Keratinocyte (primary cell): ENCODE measurements around the gene PPARD. TPM values are rescaled to one million over a fixed set of nuclear protein-coding genes. Genes with fewer than 3 reads are reported as not detected.

ENCODE experiments used
- DNase-seq: peaks from one replicate; pipeline ENCODE4 v3.0.0-alpha.2; 2011; ENCODE audit warnings: low read depth, missing footprints, low spot score
- FAIRE-seq: peaks from 2 replicates; lab custom pipeline; 2011; peaks lifted over from hg19 to GRCh38; lab: Jason Lieb, UNC
- H2AFZ ChIP-seq: 2 replicates; pipeline ENCODE4 v1.6.0; 2012; ENCODE audit warnings: low read length, control low read depth, inconsistent platforms; ENCODE audit not compliant: control insufficient read depth
- H3K27ac ChIP-seq: 2 replicates; pipeline ENCODE4 v1.5.1; 2011; ENCODE audit warnings: low read length; ENCODE audit not compliant: control insufficient read depth, insufficient read depth
- H3K27me3 ChIP-seq: 3 replicates; pipeline ENCODE4 v1.6.0; 2011; ENCODE audit warnings: low read length; ENCODE audit not compliant: control insufficient read depth, insufficient read depth; ENCODE audit errors: extremely low read depth
- H3K36me3 ChIP-seq, 2 experiments: 2 replicates in 1 of 2; 3 replicates in 1 of 2; pipeline ENCODE4 v1.5.1; 2011; ENCODE audit warnings: low read length in 2 of 2, mild to moderate bottlenecking in 1 of 2; ENCODE audit not compliant: control insufficient read depth in 2 of 2, insufficient read depth in 2 of 2; ENCODE audit errors: extremely low read depth in 1 of 2
- H3K4me1 ChIP-seq: 3 replicates; pipeline ENCODE4 v1.5.1; 2011; ENCODE audit warnings: low read length; ENCODE audit not compliant: control insufficient read depth, insufficient read depth; ENCODE audit errors: extremely low read depth
- H3K4me2 ChIP-seq: 3 replicates; pipeline ENCODE4 v1.6.0; 2011; ENCODE audit warnings: low read depth, low read length; ENCODE audit not compliant: control insufficient read depth, insufficient read depth; ENCODE audit errors: extremely low read depth
- H3K4me3 ChIP-seq, 3 experiments: fragments of 200-600 bp in 1 of 3; sonication (generic) in 1 of 3; 2 replicates in 2 of 3; 3 replicates in 1 of 3; pipeline ENCODE4 v1.5.1; 2011 to 2016; ENCODE audit warnings: low read length in 3 of 3, mild to moderate bottlenecking in 3 of 3, control low read depth in 2 of 3, inconsistent platforms in 1 of 3, low read depth in 1 of 3, mixed read lengths in 1 of 3, mixed run types in 1 of 3, moderate library complexity in 1 of 3; ENCODE audit not compliant: control insufficient read depth in 2 of 3, insufficient read depth in 2 of 3; ENCODE audit errors: extremely low read depth in 1 of 3
- H3K79me2 ChIP-seq: 2 replicates; pipeline ENCODE4 v1.6.0; 2012; ENCODE audit warnings: low read length; ENCODE audit not compliant: control insufficient read depth, insufficient read depth
- H3K9ac ChIP-seq: 3 replicates; pipeline ENCODE4 v1.6.0; 2011; ENCODE audit warnings: low read length; ENCODE audit not compliant: control insufficient read depth, insufficient read depth; ENCODE audit errors: extremely low read depth
- H3K9me1 ChIP-seq: 3 replicates; pipeline ENCODE4 v1.6.0; 2011; ENCODE audit warnings: low read length; ENCODE audit not compliant: control insufficient read depth, insufficient read depth; ENCODE audit errors: extremely low read depth
- H3K9me3 ChIP-seq: 2 replicates; pipeline ENCODE4 v1.5.1; 2012; ENCODE audit warnings: low read depth, low read length; ENCODE audit not compliant: control insufficient read depth
- H4K20me1 ChIP-seq: 3 replicates; pipeline ENCODE4 v1.6.0; 2011; ENCODE audit warnings: low read length; ENCODE audit not compliant: control insufficient read depth, insufficient read depth; ENCODE audit errors: extremely low read depth
- EZH2 ChIP-seq: IDR thresholded peaks from one replicate; pipeline ENCODE4 v1.6.1; 2012; ENCODE audit warnings: inconsistent platforms, mild to moderate bottlenecking, low read length, moderate library complexity
- dilution Hi-C: fragments of 300-500 bp; cut with MboI; formaldehyde crosslinking; loops from one replicate; pipeline ENCODE4 v1.7.0; 2020; ENCODE audit warnings: low sequenced_read_pairs; ENCODE audit not compliant: extremely low pct_ligation_motif_present
- polyA plus RNA-seq, 5 experiments: library from polyadenylated mRNA; depleted of rRNA in 3 of 5; stranded (reverse) in 3 of 5; stranded (forward) in 1 of 5; unstranded in 1 of 5; fragments of >200 nt; gene quantifications; 1 replicate in 1 of 5; 2 replicates in 3 of 5; 3 replicates in 1 of 5; pipeline versions ENCODE4 v1.2.1 to v1.2.3, GENCODE V29; 2011 to 2012; ENCODE audit warnings: missing spikeins in 2 of 5, low read depth in 1 of 5, low replicate concordance in 1 of 5
- TF ChIP-seq, protein P1 (sequence below), 3 experiments: IDR thresholded peaks in 1 of 3; conservative IDR thresholded peaks in 1 of 3; optimal IDR thresholded peaks in 1 of 3; 2 replicates in 2 of 3; 3 replicates in 1 of 3; pipeline versions ENCODE3 to v1.5.1; 2011; ENCODE audit warnings: low read length in 3 of 3, mild to moderate bottlenecking in 3 of 3, moderate library complexity in 2 of 3, control low read depth in 1 of 3, inconsistent platforms in 1 of 3; ENCODE audit not compliant: insufficient read depth in 2 of 3; ENCODE audit errors: extremely low read depth in 1 of 3

The PPARD gene
- polyA plus RNA-seq, 1 donor (not counting 4 experiments of a cell fraction or from before 2014, with no cell fraction given) = 15.1 TPM

DNA sequence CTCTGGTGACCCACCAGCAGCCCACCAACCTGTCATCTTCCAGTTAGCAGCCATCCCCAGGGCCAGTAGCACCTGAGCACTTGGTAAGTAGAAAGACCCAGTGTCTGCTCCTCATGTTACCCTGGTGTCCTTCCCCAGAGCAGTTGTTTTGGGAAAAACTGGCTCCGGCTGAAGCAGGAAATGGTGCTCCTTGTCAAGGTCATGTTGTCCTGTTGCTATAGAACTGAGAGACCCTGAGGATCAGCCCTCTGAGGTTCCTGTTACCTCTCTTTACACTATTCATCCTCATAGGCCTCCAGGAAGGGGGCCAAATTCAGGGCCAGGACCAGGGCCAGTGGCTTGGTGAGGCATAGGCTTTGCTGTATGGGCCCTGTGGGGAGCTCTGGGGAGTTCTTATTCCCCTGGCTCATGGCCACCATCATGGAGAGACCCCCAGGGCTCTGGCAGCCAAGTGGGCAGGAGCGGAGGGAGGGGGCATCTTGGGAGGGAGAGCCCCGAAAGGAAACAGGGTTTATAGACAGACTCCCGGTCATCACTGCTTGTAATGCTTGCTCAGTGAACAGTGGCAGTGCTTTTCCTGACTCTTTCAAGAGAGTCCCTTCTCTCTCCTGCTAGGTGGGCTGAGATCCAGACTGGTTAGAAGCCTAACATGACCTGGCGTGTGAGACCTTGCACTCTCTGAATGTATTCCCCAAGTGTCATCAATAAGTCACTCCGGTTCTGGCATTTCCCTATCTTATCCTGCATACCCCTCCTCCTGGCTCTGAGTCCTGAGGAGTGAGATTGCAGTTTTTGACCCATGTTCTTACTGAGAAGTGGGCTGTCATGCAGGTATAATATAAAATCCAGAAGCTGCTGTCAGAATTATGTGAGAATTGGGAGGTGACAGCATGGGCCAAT is 50.7 kb downstream of the PPARD start:
- Histone ChIP-seq H3K9me1 (no peaks in the 10 kb centered on the region), H2AFZ (no peak overlapping the region), H3K36me3 (peaks cover 5 to 6% of the 10 kb centered on the region in 2 experiments), H3K9ac (peak overlapping the region; percentile 97), H3K4me3 (peak overlapping the region; percentile 52 to 93 (median 80)), H3K9me3 (no peaks in the 10 kb centered on the region), H3K27me3 (no peaks in the 10 kb centered on the region), H3K4me1 (peaks cover 69% of the 10 kb centered on the region), H3K79me2 (peaks cover 36% of the 10 kb centered on the region), H3K4me2 (peak overlapping the region; percentile 100), H4K20me1 (no peaks in the 10 kb centered on the region), H3K27ac (peak overlapping the region; percentile 99)
- dilution Hi-C loops = no loop called here
- TF ChIP-seq EZH2 = no peak
- TF ChIP-seq, protein P1, sequence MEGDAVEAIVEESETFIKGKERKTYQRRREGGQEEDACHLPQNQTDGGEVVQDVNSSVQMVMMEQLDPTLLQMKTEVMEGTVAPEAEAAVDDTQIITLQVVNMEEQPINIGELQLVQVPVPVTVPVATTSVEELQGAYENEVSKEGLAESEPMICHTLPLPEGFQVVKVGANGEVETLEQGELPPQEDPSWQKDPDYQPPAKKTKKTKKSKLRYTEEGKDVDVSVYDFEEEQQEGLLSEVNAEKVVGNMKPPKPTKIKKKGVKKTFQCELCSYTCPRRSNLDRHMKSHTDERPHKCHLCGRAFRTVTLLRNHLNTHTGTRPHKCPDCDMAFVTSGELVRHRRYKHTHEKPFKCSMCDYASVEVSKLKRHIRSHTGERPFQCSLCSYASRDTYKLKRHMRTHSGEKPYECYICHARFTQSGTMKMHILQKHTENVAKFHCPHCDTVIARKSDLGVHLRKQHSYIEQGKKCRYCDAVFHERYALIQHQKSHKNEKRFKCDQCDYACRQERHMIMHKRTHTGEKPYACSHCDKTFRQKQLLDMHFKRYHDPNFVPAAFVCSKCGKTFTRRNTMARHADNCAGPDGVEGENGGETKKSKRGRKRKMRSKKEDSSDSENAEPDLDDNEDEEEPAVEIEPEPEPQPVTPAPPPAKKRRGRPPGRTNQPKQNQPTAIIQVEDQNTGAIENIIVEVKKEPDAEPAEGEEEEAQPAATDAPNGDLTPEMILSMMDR (optimal IDR thresholded peaks at IDR 0.05 in 1 of 3, IDR thresholded peaks at IDR 0.05 in 1 of 3, conservative IDR thresholded peaks at IDR 0.05 in 1 of 3; ENCODE audit: extremely low read depth in 1 of 3, insufficient read depth in 2 of 3, low read length in 3 of 3) = no peak
- DNase-seq (no peak), FAIRE-seq (no peak)

DNA sequence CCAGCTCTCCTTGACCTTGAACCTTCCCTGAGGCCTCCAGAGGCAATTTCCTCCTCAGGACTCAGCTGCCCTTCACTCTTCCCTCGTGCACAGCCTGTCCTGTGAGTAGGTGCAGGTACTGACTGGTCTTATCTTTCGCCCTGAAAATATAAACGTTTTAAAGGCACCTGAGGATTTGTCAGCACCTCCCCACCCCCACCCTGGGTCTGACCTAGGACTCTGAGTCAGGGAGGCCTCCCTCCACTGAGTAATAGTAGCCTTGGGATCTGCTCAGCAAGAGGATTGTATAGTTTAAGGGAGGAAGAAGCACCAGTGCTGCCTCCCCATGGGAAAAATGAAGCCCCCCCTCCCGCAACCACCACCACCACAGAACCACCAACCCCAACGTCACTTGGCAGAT is 54.6 kb downstream of the PPARD start:
- Histone ChIP-seq H3K4me3 (peak overlapping the region in 1 of 3 experiments; percentile 28), H4K20me1 (no peaks in the 10 kb centered on the region), H3K4me1 (peaks cover 69% of the 10 kb centered on the region), H3K27me3 (no peaks in the 10 kb centered on the region), H3K36me3 (peaks cover 6 to 10% of the 10 kb centered on the region in 2 experiments), H3K9ac (peak overlapping the region; percentile 78), H3K9me1 (peaks cover 2% of the 10 kb centered on the region), H2AFZ (no peak overlapping the region), H3K27ac (peak overlapping the region; percentile 93), H3K79me2 (peaks cover 58% of the 10 kb centered on the region), H3K9me3 (no peaks in the 10 kb centered on the region), H3K4me2 (peak overlapping the region; percentile 84)
- DNase-seq = peak; percentile 71
- FAIRE-seq = peak; percentile 73
- no peak for TF ChIP-seq EZH2
- TF ChIP-seq, protein P1 (optimal IDR thresholded peaks at IDR 0.05 in 1 of 3, IDR thresholded peaks at IDR 0.05 in 1 of 3, conservative IDR thresholded peaks at IDR 0.05 in 1 of 3; ENCODE audit: extremely low read depth in 1 of 3, insufficient read depth in 2 of 3, low read length in 3 of 3) = no peak
- dilution Hi-C loops = no loop called here
